Measurements from ENCODE around the gene DAPK2.

DAPK2 gene

GRCh38 chr15:64050281-64051092 is 4.2 kb upstream of the DAPK2 start:
- no peak for TF ChIP-seq CTCF (conservative IDR thresholded peaks at IDR 0.05; ENCODE audit: low read depth, low read length)
- Histone ChIP-seq H3K36me3 (ENCODE audit: insufficient read depth) (no peaks in the 10 kb centered on the region), H3K27me3 (ENCODE audit: insufficient read depth, low read depth) (no peaks in the 10 kb centered on the region), H3K4me2 (no peak overlapping the region), H3K4me1 (ENCODE audit: low read depth, poor library complexity, severe bottlenecking) (peaks cover 4% of the 10 kb centered on the region), H2AFZ (ENCODE audit: low read depth) (no peak overlapping the region), H3K79me2 (ENCODE audit: insufficient read depth, low read depth) (no peaks in the 10 kb centered on the region), H4K20me1 (ENCODE audit: insufficient read depth) (no peaks in the 10 kb centered on the region), H3K4me3 (IDR thresholded peaks at IDR 0.05; ENCODE audit: insufficient read depth, low read depth, low read length) (no peak overlapping the region), H3K27ac (no peak overlapping the region), H3K9ac (no peak overlapping the region)

- no peak overlapping the region for H3K4me3 ChIP-seq (IDR thresholded peaks at IDR 0.05; ENCODE audit: insufficient read depth, low read depth, low read length)
- TF ChIP-seq CTCF (conservative IDR thresholded peaks at IDR 0.05; ENCODE audit: low read depth, low read length) = no peak
- no peaks in the 10 kb centered on the region for H3K79me2 ChIP-seq (ENCODE audit: insufficient read depth, low read depth)
- H3K4me2 ChIP-seq = no peak overlapping the region
- H2AFZ ChIP-seq (ENCODE audit: low read depth) = no peak overlapping the region
- H3K27me3 ChIP-seq (ENCODE audit: insufficient read depth, low read depth) = no peaks in the 10 kb centered on the region
- no peaks in the 10 kb centered on the region for H3K36me3 ChIP-seq (ENCODE audit: insufficient read depth)
- H3K9ac ChIP-seq = no peak overlapping the region
- no peaks in the 10 kb centered on the region for H4K20me1 ChIP-seq (ENCODE audit: insufficient read depth)
- H3K4me1 ChIP-seq (ENCODE audit: low read depth, poor library complexity, severe bottlenecking) = peaks cover 4% of the 10 kb centered on the region
- no peak overlapping the region for H3K27ac ChIP-seq
Observed at GRCh38 chr15:64048781-64049460, 2.6 kb upstream of the DAPK2 start.

GRCh38 chr15:64045774-64046420 is 388 bp downstream of the DAPK2 start:
- no peaks in the 10 kb centered on the region for H4K20me1 ChIP-seq (ENCODE audit: insufficient read depth)
- no peaks in the 10 kb centered on the region for H3K27me3 ChIP-seq (ENCODE audit: insufficient read depth, low read depth)
- H3K4me1 ChIP-seq (ENCODE audit: low read depth, poor library complexity, severe bottlenecking) = peaks cover 4% of the 10 kb centered on the region
- no peak for TF ChIP-seq CTCF (conservative IDR thresholded peaks at IDR 0.05; ENCODE audit: low read depth, low read length)
- H3K4me2 ChIP-seq = peak overlapping the region; percentile 34; the same call in 1 of the 2 replicates
- no peaks in the 10 kb centered on the region for H3K36me3 ChIP-seq (ENCODE audit: insufficient read depth)
- H3K79me2 ChIP-seq (ENCODE audit: insufficient read depth, low read depth) = no peaks in the 10 kb centered on the region
- no peak overlapping the region for H3K9ac ChIP-seq
- no peak overlapping the region for H3K4me3 ChIP-seq (IDR thresholded peaks at IDR 0.05; ENCODE audit: insufficient read depth, low read depth, low read length)
- no peak overlapping the region for H3K27ac ChIP-seq
- H2AFZ ChIP-seq (ENCODE audit: low read depth) = peak overlapping the region; percentile 34

- Histone ChIP-seq H3K36me3 (ENCODE audit: insufficient read depth) (no peaks in the 10 kb centered on the region), H4K20me1 (ENCODE audit: insufficient read depth) (no peaks in the 10 kb centered on the region), H3K9ac (no peak overlapping the region), H3K4me2 (no peak overlapping the region), H3K4me3 (IDR thresholded peaks at IDR 0.05; ENCODE audit: insufficient read depth, low read depth, low read length) (no peak overlapping the region), H3K27me3 (ENCODE audit: insufficient read depth, low read depth) (no peaks in the 10 kb centered on the region), H3K4me1 (ENCODE audit: low read depth, poor library complexity, severe bottlenecking) (peaks cover 4% of the 10 kb centered on the region), H3K79me2 (ENCODE audit: insufficient read depth, low read depth) (no peaks in the 10 kb centered on the region), H3K27ac (no peak overlapping the region), H2AFZ (ENCODE audit: low read depth) (no peak overlapping the region)
- no peak for TF ChIP-seq CTCF (conservative IDR thresholded peaks at IDR 0.05; ENCODE audit: low read depth, low read length)
Observed at GRCh38 chr15:64045101-64045435, 1.2 kb downstream of the DAPK2 start.

Measured in KMS-11 (cell line).